Calu3 (cell line): ENCODE data around the gene HES6. TPM values are rescaled to one million over a fixed set of nuclear protein-coding genes. Genes with fewer than 3 reads are reported as not detected.

Experiments used
- BruUV-seq: library from RNA; stranded (reverse); fragments of 400-500 nt; replicated peaks from 2 replicates; lab custom pipeline; 2021; lab: Mats Ljungman, UMichigan
- CTCF ChIA-PET: fragments of 300-600 bp; sonication (Branson Sonifier 250); formaldehyde crosslinking; loops from one replicate; lab custom pipeline; 2022; ENCODE audit warnings: antibody characterized with exemption; lab: Charles Lee
- DNase-seq: peaks from one replicate; pipeline ENCODE4 v3.0.0; 2022
- H3K27ac Mint-ChIP-seq: one replicate; pipeline ENCODE4 v1.8.0; 2022; ENCODE audit warnings: mixed read lengths; ENCODE audit not compliant: unreplicated experiment
- H3K27me3 Mint-ChIP-seq: one replicate; pipeline ENCODE4 v1.8.0; 2022; ENCODE audit warnings: mixed read lengths; ENCODE audit not compliant: unreplicated experiment
- H3K36me3 Mint-ChIP-seq: one replicate; pipeline ENCODE4 v1.8.0; 2022; ENCODE audit warnings: mild to moderate bottlenecking, moderate library complexity, mixed read lengths; ENCODE audit not compliant: insufficient read depth, unreplicated experiment
- H3K4me1 Mint-ChIP-seq: one replicate; pipeline ENCODE4 v1.8.0; 2022; ENCODE audit warnings: mild to moderate bottlenecking, low read depth, mixed read lengths; ENCODE audit not compliant: unreplicated experiment
- H3K4me3 Mint-ChIP-seq: one replicate; pipeline ENCODE4 v1.8.0; 2022; ENCODE audit warnings: mild to moderate bottlenecking, low read depth, moderate library complexity, mixed read lengths; ENCODE audit not compliant: unreplicated experiment
- H3K9me3 Mint-ChIP-seq: one replicate; pipeline ENCODE4 v1.8.0; 2022; ENCODE audit warnings: low read depth, mixed read lengths; ENCODE audit not compliant: unreplicated experiment
- intact Hi-C: fragments of 100-400 bp; cut with micrococcal nuclease; formaldehyde crosslinking; loops from one replicate; pipeline ENCODE4 v1.10.0; 2022; ENCODE audit not compliant: unreplicated experiment
- total RNA-seq: library from RNA; stranded (reverse); gene quantifications from 2 replicates; pipeline ENCODE4 v1.2.3, GENCODE V29; 2022
- TF ChIP-seq, protein P1 (sequence below): fragments of 200-600 bp; IDR thresholded peaks from one replicate; pipeline ENCODE4 v1.8.0; 2022; ENCODE audit warnings: antibody characterized with exemption; ENCODE audit not compliant: unreplicated experiment

The HES6 gene
- total RNA-seq, 1 experiment from 2014 or later = 8.0 TPM

DNA sequence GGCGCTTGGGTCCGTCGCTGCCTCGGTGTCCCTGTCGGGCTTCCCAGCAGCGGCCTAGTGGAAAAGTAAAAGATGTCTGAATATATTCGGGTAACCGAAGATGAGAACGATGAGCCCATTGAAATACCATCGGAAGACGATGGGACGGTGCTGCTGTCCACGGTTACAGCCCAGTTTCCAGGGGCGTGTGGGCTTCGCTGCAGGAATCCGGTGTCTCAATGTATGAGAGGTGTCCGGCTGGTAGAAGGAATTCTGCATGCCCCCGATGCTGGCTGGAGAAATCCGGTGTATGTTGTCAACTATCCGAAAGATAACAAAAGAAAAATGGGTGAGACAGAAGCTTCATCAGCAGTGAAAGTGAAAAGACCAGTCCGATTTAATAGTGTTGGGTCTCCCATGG is 8.0 kb downstream of the HES6 start:
- Mint-ChIP-seq H3K27me3 (peaks cover 31% of the 10 kb centered on the region), H3K4me1 (peaks cover 10% of the 10 kb centered on the region), H3K4me3 (peak overlapping the region; percentile 79), H3K27ac (no peak overlapping the region), H3K9me3 (no peaks in the 10 kb centered on the region), H3K36me3 (peaks cover 21% of the 10 kb centered on the region)
- intact Hi-C loops = no loop called here
- CTCF ChIA-PET = no interaction called here
- TF ChIP-seq, protein P1, sequence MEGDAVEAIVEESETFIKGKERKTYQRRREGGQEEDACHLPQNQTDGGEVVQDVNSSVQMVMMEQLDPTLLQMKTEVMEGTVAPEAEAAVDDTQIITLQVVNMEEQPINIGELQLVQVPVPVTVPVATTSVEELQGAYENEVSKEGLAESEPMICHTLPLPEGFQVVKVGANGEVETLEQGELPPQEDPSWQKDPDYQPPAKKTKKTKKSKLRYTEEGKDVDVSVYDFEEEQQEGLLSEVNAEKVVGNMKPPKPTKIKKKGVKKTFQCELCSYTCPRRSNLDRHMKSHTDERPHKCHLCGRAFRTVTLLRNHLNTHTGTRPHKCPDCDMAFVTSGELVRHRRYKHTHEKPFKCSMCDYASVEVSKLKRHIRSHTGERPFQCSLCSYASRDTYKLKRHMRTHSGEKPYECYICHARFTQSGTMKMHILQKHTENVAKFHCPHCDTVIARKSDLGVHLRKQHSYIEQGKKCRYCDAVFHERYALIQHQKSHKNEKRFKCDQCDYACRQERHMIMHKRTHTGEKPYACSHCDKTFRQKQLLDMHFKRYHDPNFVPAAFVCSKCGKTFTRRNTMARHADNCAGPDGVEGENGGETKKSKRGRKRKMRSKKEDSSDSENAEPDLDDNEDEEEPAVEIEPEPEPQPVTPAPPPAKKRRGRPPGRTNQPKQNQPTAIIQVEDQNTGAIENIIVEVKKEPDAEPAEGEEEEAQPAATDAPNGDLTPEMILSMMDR = no peak
- BruUV-seq = no TSS peak
- no peak for DNase-seq

DNA sequence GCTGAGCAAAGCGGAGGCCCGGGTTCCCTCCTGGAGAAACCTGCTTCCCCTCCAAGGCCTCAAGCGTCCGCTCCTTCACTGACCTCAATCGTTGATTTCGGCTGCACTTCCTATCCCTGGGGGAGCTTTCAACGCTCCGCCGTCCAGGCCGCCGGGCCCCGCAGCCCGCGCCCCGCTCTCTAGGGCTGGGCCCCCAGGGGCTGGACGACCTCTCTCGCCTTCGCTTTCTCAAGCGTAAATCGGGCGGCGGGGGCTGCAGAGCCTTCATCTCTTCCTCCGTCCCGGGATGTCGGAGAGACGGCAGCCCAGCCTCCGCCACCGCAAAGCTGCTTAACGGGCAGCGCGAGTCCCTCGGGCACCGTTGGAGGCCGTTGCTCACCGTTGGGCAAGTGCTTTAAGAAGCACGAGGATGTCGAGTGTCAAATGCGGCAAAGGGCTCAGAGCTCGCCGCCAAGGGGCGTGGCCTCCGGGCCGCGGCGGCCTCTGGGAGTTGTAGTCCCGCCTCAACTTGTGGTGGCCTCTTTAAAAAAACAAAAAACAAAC is 8.5 kb downstream of the HES6 start:
- Mint-ChIP-seq H3K36me3 (peaks cover 21% of the 10 kb centered on the region), H3K9me3 (no peaks in the 10 kb centered on the region), H3K27ac (peak overlapping the region; percentile 40), H3K27me3 (peaks cover 28% of the 10 kb centered on the region), H3K4me1 (peaks cover 10% of the 10 kb centered on the region), H3K4me3 (peak overlapping the region; percentile 79)
- CTCF ChIA-PET = no interaction called here
- TF ChIP-seq, protein P1 = no peak
- TSS peak; percentile 45 for BruUV-seq
- intact Hi-C loops = no loop called here
- DNase-seq = peak; percentile 63

DNA sequence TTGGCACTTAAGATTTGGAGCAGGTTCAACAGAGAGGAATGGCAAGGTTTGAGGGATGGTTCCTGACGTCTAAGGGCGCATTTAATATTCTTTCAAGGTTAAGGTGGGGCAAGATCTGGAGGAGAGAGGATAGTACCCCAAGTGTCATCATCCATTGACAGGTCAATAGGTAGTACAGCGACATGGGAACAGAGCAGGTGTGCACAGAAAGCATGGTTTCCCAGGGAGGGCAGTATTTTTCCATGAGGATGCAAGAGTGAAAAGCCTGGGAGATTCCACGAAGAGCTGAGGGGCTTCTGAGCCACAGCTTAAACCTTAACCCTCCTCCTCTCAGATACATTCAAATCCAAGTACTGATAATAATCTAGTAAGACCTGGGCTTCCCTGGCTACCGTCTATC is 9.1 kb downstream of the HES6 start:
- TF ChIP-seq, protein P1 = no peak
- Mint-ChIP-seq H3K36me3 (peaks cover 21% of the 10 kb centered on the region), H3K9me3 (no peaks in the 10 kb centered on the region), H3K4me3 (peak overlapping the region; percentile 79), H3K4me1 (peaks cover 10% of the 10 kb centered on the region), H3K27me3 (peaks cover 22% of the 10 kb centered on the region), H3K27ac (no peak overlapping the region)
- no peak for DNase-seq
- no TSS peak for BruUV-seq
- CTCF ChIA-PET = no interaction called here
- intact Hi-C loops = no loop called here

DNA sequence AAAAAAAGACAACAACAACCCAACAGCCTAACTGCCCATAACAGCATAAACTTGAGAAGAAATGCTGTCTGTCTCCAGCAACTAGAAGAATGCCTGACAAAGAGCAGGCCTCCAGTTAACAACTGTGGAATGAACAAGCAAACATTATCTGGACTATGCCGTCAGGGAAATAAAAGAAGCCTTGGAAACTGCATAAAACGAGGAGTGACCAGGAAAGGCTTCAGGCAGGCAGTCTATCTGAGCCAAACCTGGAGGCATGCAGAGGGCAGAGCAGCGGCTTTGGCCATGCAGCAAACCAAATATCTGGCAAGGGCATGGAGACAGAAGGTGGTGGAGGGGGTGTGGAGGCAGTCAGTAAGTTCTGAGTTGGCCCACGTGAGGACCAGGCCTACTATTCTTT is 11.1 kb downstream of the HES6 start:
- Mint-ChIP-seq H3K27ac (no peak overlapping the region), H3K9me3 (no peaks in the 10 kb centered on the region), H3K4me3 (no peak overlapping the region), H3K4me1 (peaks cover 10% of the 10 kb centered on the region), H3K27me3 (peaks cover 11% of the 10 kb centered on the region), H3K36me3 (peaks cover 15% of the 10 kb centered on the region)
- BruUV-seq = no TSS peak
- no peak for DNase-seq
- CTCF ChIA-PET = no interaction called here
- TF ChIP-seq, protein P1 = no peak
- intact Hi-C loops = no loop called here
